Measurements from ENCODE around the gene SMG7. TPM values are rescaled to one million over a fixed set of nuclear protein-coding genes. Genes with fewer than 3 reads are reported as not detected.

SMG7 gene
- total RNA-seq, 1 experiment from 2014 or later = 72.9 TPM

DNA sequence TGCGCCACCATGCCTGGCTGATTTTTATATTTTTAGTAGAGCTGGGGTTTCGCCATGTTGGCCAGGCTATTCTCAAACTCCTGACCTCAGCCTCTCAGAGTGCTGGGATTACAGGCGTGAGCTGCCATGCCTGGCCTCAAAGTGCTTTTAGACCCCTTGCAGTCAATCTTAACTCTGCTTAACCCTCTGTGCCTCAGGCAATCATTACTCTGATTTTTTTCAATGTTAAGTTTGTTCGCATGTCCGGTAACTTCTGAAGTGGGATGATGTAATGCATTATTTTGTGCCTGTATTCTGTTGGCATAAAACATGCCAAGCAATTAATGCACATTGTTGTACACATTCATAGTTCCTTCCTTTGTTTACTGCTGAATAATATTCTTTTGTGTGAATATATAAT is 18.6 kb downstream of the SMG7 start:
- intact Hi-C loops (cut with micrococcal nuclease; ENCODE audit: unreplicated experiment) = no loop called here
- H3K4me2 ChIP-seq = no peak overlapping the region
- BruUV-seq (replicated peaks) = no TSS peak
- no peaks in the 10 kb centered on the region for H3K9me3 ChIP-seq (ENCODE audit: insufficient read depth, low read depth)
- no peaks in the 10 kb centered on the region for H3K9me2 ChIP-seq (ENCODE audit: insufficient read depth)
- H2AFZ ChIP-seq = no peak overlapping the region
- no peak for DNase-seq
- H4K20me1 ChIP-seq (ENCODE audit: insufficient read depth) = peaks cover 24% of the 10 kb centered on the region; the same call in 1 of the 2 replicates
- TF ChIP-seq, protein P1, sequence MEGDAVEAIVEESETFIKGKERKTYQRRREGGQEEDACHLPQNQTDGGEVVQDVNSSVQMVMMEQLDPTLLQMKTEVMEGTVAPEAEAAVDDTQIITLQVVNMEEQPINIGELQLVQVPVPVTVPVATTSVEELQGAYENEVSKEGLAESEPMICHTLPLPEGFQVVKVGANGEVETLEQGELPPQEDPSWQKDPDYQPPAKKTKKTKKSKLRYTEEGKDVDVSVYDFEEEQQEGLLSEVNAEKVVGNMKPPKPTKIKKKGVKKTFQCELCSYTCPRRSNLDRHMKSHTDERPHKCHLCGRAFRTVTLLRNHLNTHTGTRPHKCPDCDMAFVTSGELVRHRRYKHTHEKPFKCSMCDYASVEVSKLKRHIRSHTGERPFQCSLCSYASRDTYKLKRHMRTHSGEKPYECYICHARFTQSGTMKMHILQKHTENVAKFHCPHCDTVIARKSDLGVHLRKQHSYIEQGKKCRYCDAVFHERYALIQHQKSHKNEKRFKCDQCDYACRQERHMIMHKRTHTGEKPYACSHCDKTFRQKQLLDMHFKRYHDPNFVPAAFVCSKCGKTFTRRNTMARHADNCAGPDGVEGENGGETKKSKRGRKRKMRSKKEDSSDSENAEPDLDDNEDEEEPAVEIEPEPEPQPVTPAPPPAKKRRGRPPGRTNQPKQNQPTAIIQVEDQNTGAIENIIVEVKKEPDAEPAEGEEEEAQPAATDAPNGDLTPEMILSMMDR (conservative IDR thresholded peaks at IDR 0.05) = no peak
- TF ChIP-seq EZH2 (IDR thresholded peaks at IDR 0.05; ENCODE audit: low read depth) = no peak
- H3K27ac ChIP-seq = no peak overlapping the region
- H3K4me3 ChIP-seq = no peak overlapping the region
- ChIA-PET CTCF (no interaction called here), POLR2A (ENCODE audit: unreplicated experiment) (no interaction called here)
- H3K4me1 ChIP-seq (replicated peaks; ENCODE audit: insufficient read depth) = peaks cover 31% of the 10 kb centered on the region
- H3K36me3 ChIP-seq (ENCODE audit: low read depth) = peaks cover 27% of the 10 kb centered on the region
- peaks cover 32% of the 10 kb centered on the region for H3F3A ChIP-seq (ENCODE audit: insufficient read depth, low read depth)
- H3K79me2 ChIP-seq (ENCODE audit: low read depth) = peaks cover 98% of the 10 kb centered on the region
- H3K27me3 ChIP-seq (ENCODE audit: insufficient read depth, low read depth) = no peaks in the 10 kb centered on the region

DNA sequence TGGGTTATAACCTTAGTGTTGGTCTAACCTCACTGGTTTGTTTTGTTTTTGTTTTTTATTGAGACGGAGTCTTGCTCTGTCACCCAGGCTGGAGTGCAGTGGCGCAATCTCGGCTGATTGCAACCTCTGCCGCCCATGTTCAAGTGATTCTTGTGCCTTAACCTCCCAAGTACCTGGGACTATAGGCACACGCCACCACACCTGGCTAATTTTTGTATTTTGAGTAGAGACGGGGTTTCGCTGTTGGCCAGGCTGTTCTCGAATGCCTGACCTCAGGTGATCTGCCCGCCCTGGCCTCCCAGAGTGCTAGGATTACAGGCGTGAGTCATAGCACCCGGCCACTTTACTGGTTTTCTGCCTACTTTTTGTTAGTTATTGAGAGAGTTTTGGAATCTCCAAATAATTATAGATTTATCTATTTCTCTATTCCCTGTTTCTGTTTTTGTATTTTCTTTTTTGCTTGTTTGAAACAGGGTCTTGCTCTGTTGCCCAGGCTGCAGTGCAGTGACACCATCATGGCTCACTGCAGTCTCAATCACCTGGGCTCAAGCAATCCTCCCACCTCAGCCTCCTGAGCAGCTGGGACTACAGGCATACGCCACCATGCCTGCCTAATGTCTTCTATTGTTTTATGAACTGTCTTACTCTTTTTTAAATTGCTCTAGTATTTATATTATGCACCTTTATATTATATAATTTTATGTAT is 21.4 kb downstream of the SMG7 start:
- peaks cover 31% of the 10 kb centered on the region for H3K4me1 ChIP-seq (replicated peaks; ENCODE audit: insufficient read depth)
- TF ChIP-seq, protein P1 (conservative IDR thresholded peaks at IDR 0.05) = no peak
- TF ChIP-seq EZH2 (IDR thresholded peaks at IDR 0.05; ENCODE audit: low read depth) = no peak
- H3K27me3 ChIP-seq (ENCODE audit: insufficient read depth, low read depth) = no peaks in the 10 kb centered on the region
- POLR2A ChIA-PET (ENCODE audit: unreplicated experiment) = no interaction called here
- peak; percentile 67 to 78 for DNase-seq
- no peak overlapping the region for H2AFZ ChIP-seq
- no peaks in the 10 kb centered on the region for H3K9me3 ChIP-seq (ENCODE audit: insufficient read depth, low read depth)
- H3K79me2 ChIP-seq (ENCODE audit: low read depth) = peaks cover 98% of the 10 kb centered on the region
- no TSS peak for BruUV-seq (replicated peaks)
- no peaks in the 10 kb centered on the region for H3K9me2 ChIP-seq (ENCODE audit: insufficient read depth)
- H3K4me3 ChIP-seq = peak overlapping the region; percentile 47; the same call in 1 of the 2 replicates
- H3K27ac ChIP-seq = peak overlapping the region; percentile 84
- H3K4me2 ChIP-seq = peak overlapping the region; percentile 75
- intact Hi-C loops (cut with micrococcal nuclease; ENCODE audit: unreplicated experiment) = loop anchor here (2.0 kb wide), 1 partner anchor 21 kb away; the partner anchor contains the start of gene SMG7
- peaks cover 32% of the 10 kb centered on the region for H3F3A ChIP-seq (ENCODE audit: insufficient read depth, low read depth)
- peaks cover 27% of the 10 kb centered on the region; the same call in 1 of the 2 replicates for H4K20me1 ChIP-seq (ENCODE audit: insufficient read depth)
- peaks cover 14% of the 10 kb centered on the region; the same call in 1 of the 2 replicates for H3K36me3 ChIP-seq (ENCODE audit: low read depth)
- CTCF ChIA-PET = interaction anchor here (0.6 kb wide), 1 partner anchor 133 kb away, joined by 3 read pairs; no protein-coding TSS in a partner anchor

DNA sequence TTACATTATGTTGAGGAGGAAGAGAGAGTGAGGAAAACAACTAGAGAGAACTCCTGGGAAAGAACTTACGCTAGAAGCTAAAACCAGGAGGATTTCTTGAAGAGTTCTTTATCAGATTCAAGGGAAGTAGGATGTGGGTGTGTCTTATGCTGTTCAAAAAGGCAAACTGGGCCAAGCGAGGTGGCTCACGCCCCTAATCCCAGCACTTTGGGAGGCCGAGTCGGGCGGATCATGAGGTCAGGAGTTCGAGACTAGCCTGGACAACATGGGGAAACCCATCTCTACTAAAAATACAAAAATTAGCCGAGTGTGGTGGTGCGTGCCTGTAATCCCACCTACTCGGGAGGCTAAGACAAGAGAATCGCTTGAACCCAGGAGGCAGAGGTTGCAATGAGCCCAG is 23.1 kb downstream of the SMG7 start:
- H3K9me3 ChIP-seq (ENCODE audit: insufficient read depth, low read depth) = no peaks in the 10 kb centered on the region
- TSS peak; percentile 12 for BruUV-seq (replicated peaks)
- H4K20me1 ChIP-seq (ENCODE audit: insufficient read depth) = peaks cover 24% of the 10 kb centered on the region
- no peak overlapping the region for H3K4me2 ChIP-seq
- H3K4me3 ChIP-seq = no peak overlapping the region
- 0 out of 2 replicates have a peak, but pooled peaks cover 6% of the 10 kb centered on the region for H3K36me3 ChIP-seq (ENCODE audit: low read depth)
- ChIA-PET CTCF (no interaction called here), POLR2A (ENCODE audit: unreplicated experiment) (no interaction called here)
- H3K27ac ChIP-seq = no peak overlapping the region
- no peaks in the 10 kb centered on the region for H3K9me2 ChIP-seq (ENCODE audit: insufficient read depth)
- H3F3A ChIP-seq (ENCODE audit: insufficient read depth, low read depth) = peaks cover 32% of the 10 kb centered on the region
- H2AFZ ChIP-seq = no peak overlapping the region
- intact Hi-C loops (cut with micrococcal nuclease; ENCODE audit: unreplicated experiment) = no loop called here
- peaks cover 98% of the 10 kb centered on the region for H3K79me2 ChIP-seq (ENCODE audit: low read depth)
- TF ChIP-seq, protein P1 (conservative IDR thresholded peaks at IDR 0.05) = no peak
- TF ChIP-seq EZH2 (IDR thresholded peaks at IDR 0.05; ENCODE audit: low read depth) = no peak
- no peak for DNase-seq
- H3K4me1 ChIP-seq (replicated peaks; ENCODE audit: insufficient read depth) = peaks cover 31% of the 10 kb centered on the region
- H3K27me3 ChIP-seq (ENCODE audit: insufficient read depth, low read depth) = no peaks in the 10 kb centered on the region

All from PC-9 (cell line).